ENCODE measurements around the gene BHLHE23.

DNA sequence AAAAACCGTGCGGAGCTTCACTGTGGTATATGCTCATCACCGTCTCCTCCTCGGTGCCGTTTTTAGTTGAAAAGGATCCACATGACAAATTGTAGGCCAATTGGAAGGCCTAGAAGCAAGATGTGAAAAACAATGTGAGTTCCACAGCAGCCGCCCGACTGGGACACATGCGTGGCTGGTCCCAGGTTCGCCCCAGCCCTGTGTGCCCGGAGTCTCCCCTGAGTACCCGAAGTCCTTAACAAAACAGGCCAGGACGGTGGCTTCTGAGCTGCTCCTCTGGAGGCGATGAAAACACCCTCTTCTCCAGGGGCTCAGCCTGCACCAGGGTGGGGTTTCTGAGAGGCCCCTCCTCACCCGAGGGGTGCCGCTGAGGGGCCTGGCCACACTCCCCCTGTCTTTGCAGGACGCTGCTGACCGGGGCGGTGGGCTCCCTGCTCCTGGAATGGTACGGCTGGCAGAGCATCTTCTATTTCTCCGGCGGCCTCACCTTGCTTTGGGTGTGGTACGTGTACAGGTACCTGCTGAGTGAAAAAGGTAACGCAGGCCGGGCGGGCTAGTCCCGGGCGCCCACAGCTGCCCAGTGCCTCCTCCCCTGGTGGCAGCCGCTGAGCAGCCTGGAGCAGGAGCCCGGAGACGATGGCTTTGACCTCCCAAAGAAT is 44.4 kb downstream of the BHLHE23 start:
- TF ChIP-seq POLR2A (IDR thresholded peaks at IDR 0.05) (no peak), CTCF (IDR thresholded peaks at IDR 0.05) (no peak)

Data from suprapubic skin (tissue), 3 donors.